Measurements from ENCODE around the gene GPSM3.
"Not testable (repeated sequence)": the region's sequence is repeated elsewhere in the genome, so short reads cannot be mapped to it uniquely, and the experiment has no call there.

Gene GPSM3

DNA sequence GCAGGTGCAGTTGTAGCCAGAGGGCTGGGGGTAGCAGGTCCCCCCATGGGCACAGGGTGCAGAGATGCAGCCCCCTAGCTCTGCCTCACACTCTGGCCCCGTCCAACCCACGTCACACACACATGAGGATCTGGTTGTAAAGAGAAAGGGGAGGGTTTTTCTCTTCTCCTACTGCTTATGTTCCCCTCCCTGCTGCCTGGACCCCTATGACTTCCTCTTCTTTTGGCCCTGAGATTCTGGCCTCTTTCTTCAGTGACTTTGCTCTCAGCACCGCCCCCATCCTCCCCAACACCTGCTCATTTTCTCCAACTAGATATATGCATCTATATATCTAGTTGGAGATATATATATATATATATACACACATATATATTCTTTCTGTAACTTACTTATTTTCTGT is 21.7 kb upstream of the GPSM3 start:
- no peaks in the 10 kb centered on the region for H3K36me3 ChIP-seq (ENCODE audit: insufficient read depth, low read length)
- no peak for TF ChIP-seq CTCF (IDR thresholded peaks at IDR 0.05; ENCODE audit: borderline replicate concordance, extremely low read depth, low read length, poor library complexity, severe bottlenecking)
- TF ChIP-seq EZH2 (IDR thresholded peaks at IDR 0.05; ENCODE audit: borderline replicate concordance, low read depth, low read length, severe bottlenecking), result no peak
- H3K27me3 ChIP-seq (ENCODE audit: insufficient read depth, low read length, poor library complexity), result peaks cover 5% of the 10 kb centered on the region
- no peaks in the 10 kb centered on the region for H3K4me1 ChIP-seq (ENCODE audit: insufficient read depth, low read length)
- no peaks in the 10 kb centered on the region for H3K9me3 ChIP-seq (ENCODE audit: insufficient read depth, low read length, severe bottlenecking)
- H3K4me3 ChIP-seq (ENCODE audit: low read depth in 1 of 2, low read length in 2 of 2), result no peak overlapping the region
- no peaks in the 10 kb centered on the region for H4K20me1 ChIP-seq (ENCODE audit: insufficient read depth, low read length)
- DNase-seq (no peak), ATAC-seq (ENCODE audit: insufficient read depth, low read depth) (no peak)
- H3K79me2 ChIP-seq (ENCODE audit: insufficient read depth, low read length), result no peaks in the 10 kb centered on the region
- H3K4me2 ChIP-seq (ENCODE audit: insufficient read depth, low read length), result no peak overlapping the region
- H3K9ac ChIP-seq (ENCODE audit: low read depth, low read length), result no peak overlapping the region
- H3K27ac ChIP-seq (ENCODE audit: low read length), result no peak overlapping the region
- H2AFZ ChIP-seq (ENCODE audit: low read depth, low read length), result no peak overlapping the region

- no peaks in the 10 kb centered on the region for H3K9me3 ChIP-seq (ENCODE audit: insufficient read depth, low read length, severe bottlenecking)
- H3K4me3 ChIP-seq (ENCODE audit: low read depth in 1 of 2, low read length in 2 of 2), result no peak overlapping the region
- no peak for DNase-seq
- no peaks in the 10 kb centered on the region for H3K36me3 ChIP-seq (ENCODE audit: insufficient read depth, low read length)
- H3K4me1 ChIP-seq (ENCODE audit: insufficient read depth, low read length), result no peaks in the 10 kb centered on the region
- no peak overlapping the region for H3K27ac ChIP-seq (ENCODE audit: low read length)
- H3K79me2 ChIP-seq (ENCODE audit: insufficient read depth, low read length), result no peaks in the 10 kb centered on the region
- no peaks in the 10 kb centered on the region for H4K20me1 ChIP-seq (ENCODE audit: insufficient read depth, low read length)
- H3K9ac ChIP-seq (ENCODE audit: low read depth, low read length), result no peak overlapping the region
- H2AFZ ChIP-seq (ENCODE audit: low read depth, low read length), result no peak overlapping the region
- H3K4me2 ChIP-seq (ENCODE audit: insufficient read depth, low read length), result no peak overlapping the region
- peaks cover 3% of the 10 kb centered on the region for H3K27me3 ChIP-seq (ENCODE audit: insufficient read depth, low read length, poor library complexity)
- ATAC-seq (ENCODE audit: insufficient read depth, low read depth), result no peak
- TF ChIP-seq EZH2 (IDR thresholded peaks at IDR 0.05; ENCODE audit: borderline replicate concordance, low read depth, low read length, severe bottlenecking), result no peak
Observed at GRCh38 chr6:32213649-32214048, 21.2 kb upstream of the GPSM3 start.

DNA sequence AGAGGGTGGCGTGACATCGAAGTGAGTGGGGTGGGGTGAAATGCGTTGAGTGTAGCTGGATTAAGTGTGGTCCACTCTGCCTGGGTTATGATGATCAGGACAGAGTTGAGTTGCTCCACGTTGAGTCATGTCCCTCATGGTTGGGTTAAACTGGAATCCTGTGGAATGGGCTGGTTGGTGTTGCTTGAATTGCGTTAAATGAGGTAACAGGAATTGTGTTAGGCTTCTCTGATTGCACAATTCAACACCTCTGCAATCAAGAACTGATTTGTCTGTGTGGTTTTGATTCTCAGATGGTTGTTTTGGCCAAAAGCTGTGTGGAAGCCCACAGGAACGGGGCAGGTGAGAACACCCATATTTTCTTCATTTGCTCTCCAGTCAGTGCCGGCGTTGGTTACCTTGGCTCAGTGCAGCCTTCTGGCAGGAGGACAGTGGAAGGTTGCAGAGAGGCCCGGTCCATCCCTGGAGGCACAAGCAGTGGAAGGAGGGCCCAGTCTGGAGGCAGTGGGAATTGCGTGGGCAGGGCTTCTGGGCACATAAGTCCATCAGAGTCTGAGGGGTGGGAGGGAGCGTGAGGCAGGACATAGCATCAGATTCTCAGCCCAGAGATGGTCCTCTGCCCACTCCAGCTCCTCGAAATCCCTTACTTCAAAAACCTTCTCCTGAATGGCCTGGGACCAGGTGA is 19.8 kb upstream of the GPSM3 start:
- Histone ChIP-seq H3K27ac (ENCODE audit: low read length) (no peak overlapping the region), H3K4me1 (ENCODE audit: insufficient read depth, low read length) (no peaks in the 10 kb centered on the region), H4K20me1 (ENCODE audit: insufficient read depth, low read length) (no peaks in the 10 kb centered on the region), H3K36me3 (ENCODE audit: insufficient read depth, low read length) (no peaks in the 10 kb centered on the region), H3K9ac (ENCODE audit: low read depth, low read length) (no peak overlapping the region), H3K9me3 (ENCODE audit: insufficient read depth, low read length, severe bottlenecking) (no peaks in the 10 kb centered on the region), H2AFZ (ENCODE audit: low read depth, low read length) (no peak overlapping the region), H3K27me3 (ENCODE audit: insufficient read depth, low read length, poor library complexity) (peaks cover 3% of the 10 kb centered on the region), H3K4me3 (ENCODE audit: low read depth in 1 of 2, low read length in 2 of 2) (no peak overlapping the region), H3K4me2 (ENCODE audit: insufficient read depth, low read length) (no peak overlapping the region), H3K79me2 (ENCODE audit: insufficient read depth, low read length) (no peaks in the 10 kb centered on the region)
- DNase-seq (no peak), ATAC-seq (ENCODE audit: insufficient read depth, low read depth) (no peak)
- TF ChIP-seq CTCF (IDR thresholded peaks at IDR 0.05; ENCODE audit: borderline replicate concordance, extremely low read depth, low read length, poor library complexity, severe bottlenecking), result no peak
- TF ChIP-seq EZH2 (IDR thresholded peaks at IDR 0.05; ENCODE audit: borderline replicate concordance, low read depth, low read length, severe bottlenecking), result no peak

DNA sequence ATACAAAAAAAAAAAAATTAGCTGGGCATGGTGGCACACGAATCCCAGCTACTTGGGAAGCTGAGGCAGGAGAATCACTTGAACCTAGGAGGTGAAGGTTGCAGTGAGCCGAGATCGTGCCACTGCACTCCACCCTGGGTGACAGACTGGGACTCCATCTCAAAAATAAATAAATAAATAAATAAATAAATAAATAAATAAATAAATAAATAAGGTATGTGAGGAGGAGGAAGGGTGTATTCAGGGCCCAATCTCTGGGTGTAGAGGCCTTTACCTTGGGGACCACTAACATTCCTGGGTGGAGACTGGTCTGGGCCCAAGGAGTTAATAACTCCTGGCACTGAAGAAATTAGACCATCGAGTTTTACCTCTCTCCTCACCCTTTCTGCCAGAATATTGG is 19.0 kb upstream of the GPSM3 start:
- not testable (repeated sequence) for H3K4me2 ChIP-seq (ENCODE audit: insufficient read depth, low read length); H3K9me3 ChIP-seq (ENCODE audit: insufficient read depth, low read length, severe bottlenecking); H3K4me1 ChIP-seq (ENCODE audit: insufficient read depth, low read length); ATAC-seq (ENCODE audit: insufficient read depth, low read depth); H3K9ac ChIP-seq (ENCODE audit: low read depth, low read length); DNase-seq; H3K4me3 ChIP-seq (ENCODE audit: low read depth in 1 of 2, low read length in 2 of 2); H2AFZ ChIP-seq (ENCODE audit: low read depth, low read length); H3K36me3 ChIP-seq (ENCODE audit: insufficient read depth, low read length); H3K79me2 ChIP-seq (ENCODE audit: insufficient read depth, low read length); H3K27ac ChIP-seq (ENCODE audit: low read length); H3K27me3 ChIP-seq (ENCODE audit: insufficient read depth, low read length, poor library complexity); H4K20me1 ChIP-seq (ENCODE audit: insufficient read depth, low read length)

Data from DND-41 (cell line).